Stimulated activated CD4-positive, alpha-beta T cell treated with anti-CD3 and anti-CD28 coated beads, Interleukin-1b, Interleukin-23, amount 100 ng/mL, for 24 hours (primary cell): ENCODE measurements around the gene LENEP.

Experiments used
- DNase-seq, 4 experiments: peaks; one replicate each; pipeline ENCODE4 v3.0.0-alpha.2; 2020; ENCODE audit warnings: low read depth in 4 of 4, low spot score in 1 of 4

Gene LENEP

GRCh38 chr1:155010211-155010918 lies 17.0 kb downstream of the LENEP start:
- no peak for DNase-seq

- DNase-seq: no peak
Observed at GRCh38 chr1:155011004-155011416, 17.6 kb downstream of the LENEP start.

- no peak for DNase-seq
Observed at GRCh38 chr1:155011437-155012025, 18.1 kb downstream of the LENEP start.

GRCh38 chr1:155012026-155012546 lies 18.7 kb downstream of the LENEP start:
- no peak for DNase-seq

- DNase-seq: no peak
Observed at GRCh38 chr1:155012776-155013602, 19.6 kb downstream of the LENEP start.

GRCh38 chr1:155013632-155014031 lies 20.2 kb downstream of the LENEP start:
- DNase-seq: no peak

GRCh38 chr1:155014709-155015508 lies 21.5 kb downstream of the LENEP start:
- DNase-seq: no peak

GRCh38 chr1:155015527-155016230 lies 22.3 kb downstream of the LENEP start:
- DNase-seq: no peak

- DNase-seq: no peak
Observed at GRCh38 chr1:155016231-155016831, 22.9 kb downstream of the LENEP start.

- DNase-seq: peak; percentile 67 to 93 (median 84)
Observed at GRCh38 chr1:155017041-155017945, 23.9 kb downstream of the LENEP start.

- no peak for DNase-seq
Observed at GRCh38 chr1:155017946-155018316, 24.5 kb downstream of the LENEP start.

- no peak for DNase-seq
Observed at GRCh38 chr1:155018617-155019348, 25.4 kb downstream of the LENEP start.

- DNase-seq: no peak
Observed at GRCh38 chr1:155019377-155020245, 26.2 kb downstream of the LENEP start.

GRCh38 chr1:155022136-155022926 lies 28.9 kb downstream of the LENEP start:
- no peak for DNase-seq

GRCh38 chr1:155022927-155023236 lies 29.5 kb downstream of the LENEP start:
- no peak for DNase-seq

- no peak for DNase-seq
Observed at GRCh38 chr1:155023627-155024026, 30.2 kb downstream of the LENEP start.

GRCh38 chr1:155024315-155024714 lies 30.9 kb downstream of the LENEP start:
- DNase-seq: no peak
